ENCODE measurements around the gene ERI2.
A peak's percentile ranks its signal among the peaks of the same experiment; 100 is the strongest.

ERI2 gene

DNA sequence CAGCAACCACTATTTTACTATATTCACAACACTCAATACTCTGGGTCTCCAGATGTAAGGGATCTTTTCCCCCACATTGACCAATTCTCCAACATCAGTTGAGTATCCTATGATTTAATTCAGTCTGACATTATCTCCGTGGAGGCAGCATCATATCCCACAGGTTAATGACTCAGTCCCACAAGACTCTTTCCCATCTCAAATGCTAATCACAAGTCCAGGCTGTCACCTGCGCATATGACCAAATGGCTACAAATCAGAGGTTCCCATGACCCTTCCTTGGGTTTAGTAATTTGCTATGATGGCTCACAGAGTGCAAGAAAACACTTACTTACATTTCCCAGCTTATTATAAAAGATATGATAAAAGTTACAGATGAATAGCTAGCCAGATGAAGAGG, 23.8 kb downstream of the ERI2 start:
- Histone ChIP-seq H4K20me1 (ENCODE audit: insufficient read depth, low read length) (no peaks in the 10 kb centered on the region), H3K4me2 (ENCODE audit: low read length) (no peak overlapping the region), H2AFZ (ENCODE audit: low read depth, low read length) (no peak overlapping the region), H3K79me2 (ENCODE audit: low read length) (no peaks in the 10 kb centered on the region), H3K27ac (ENCODE audit: low read length) (no peak overlapping the region), H3K36me3 (replicated peaks; ENCODE audit: low read depth, low read length) (peaks cover 6% of the 10 kb centered on the region), H3K9me3 (ENCODE audit: insufficient read depth, low read length) (no peaks in the 10 kb centered on the region), H3K4me1 (ENCODE audit: low read length) (no peaks in the 10 kb centered on the region), H3K4me3 (ENCODE audit: low read length) (no peak overlapping the region), H3K27me3 (ENCODE audit: low read depth, low read length) (no peaks in the 10 kb centered on the region), H3K9ac (ENCODE audit: low read length) (no peak overlapping the region)
- TF ChIP-seq, protein P1, sequence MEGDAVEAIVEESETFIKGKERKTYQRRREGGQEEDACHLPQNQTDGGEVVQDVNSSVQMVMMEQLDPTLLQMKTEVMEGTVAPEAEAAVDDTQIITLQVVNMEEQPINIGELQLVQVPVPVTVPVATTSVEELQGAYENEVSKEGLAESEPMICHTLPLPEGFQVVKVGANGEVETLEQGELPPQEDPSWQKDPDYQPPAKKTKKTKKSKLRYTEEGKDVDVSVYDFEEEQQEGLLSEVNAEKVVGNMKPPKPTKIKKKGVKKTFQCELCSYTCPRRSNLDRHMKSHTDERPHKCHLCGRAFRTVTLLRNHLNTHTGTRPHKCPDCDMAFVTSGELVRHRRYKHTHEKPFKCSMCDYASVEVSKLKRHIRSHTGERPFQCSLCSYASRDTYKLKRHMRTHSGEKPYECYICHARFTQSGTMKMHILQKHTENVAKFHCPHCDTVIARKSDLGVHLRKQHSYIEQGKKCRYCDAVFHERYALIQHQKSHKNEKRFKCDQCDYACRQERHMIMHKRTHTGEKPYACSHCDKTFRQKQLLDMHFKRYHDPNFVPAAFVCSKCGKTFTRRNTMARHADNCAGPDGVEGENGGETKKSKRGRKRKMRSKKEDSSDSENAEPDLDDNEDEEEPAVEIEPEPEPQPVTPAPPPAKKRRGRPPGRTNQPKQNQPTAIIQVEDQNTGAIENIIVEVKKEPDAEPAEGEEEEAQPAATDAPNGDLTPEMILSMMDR (IDR thresholded peaks at IDR 0.05; ENCODE audit: low read depth, low read length), result no peak
- TF ChIP-seq EZH2phosphoT487 (IDR thresholded peaks at IDR 0.05; ENCODE audit: low read depth), result no peak

DNA sequence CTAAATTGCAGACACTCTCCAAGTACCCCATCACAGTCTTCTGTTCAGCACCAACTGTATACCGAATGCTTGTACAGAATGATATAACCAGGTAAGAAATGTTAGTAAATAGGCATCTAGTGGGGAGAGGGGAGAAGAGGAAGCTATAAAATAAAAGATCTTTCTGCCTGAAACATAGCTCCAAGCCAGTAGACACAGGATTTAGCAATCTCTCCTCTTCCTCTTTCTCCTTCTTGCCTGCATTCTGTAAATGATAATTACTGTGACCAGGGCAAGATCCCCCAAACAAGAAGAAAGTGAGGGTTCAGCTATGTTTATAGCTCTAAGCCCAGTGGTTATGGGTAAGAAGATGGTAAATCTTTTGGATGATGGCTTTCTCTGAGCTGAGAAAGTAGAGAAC, 24.6 kb downstream of the ERI2 start:
- Histone ChIP-seq H3K27me3 (ENCODE audit: low read depth, low read length) (no peaks in the 10 kb centered on the region), H3K27ac (ENCODE audit: low read length) (no peak overlapping the region), H2AFZ (ENCODE audit: low read depth, low read length) (no peak overlapping the region), H3K4me2 (ENCODE audit: low read length) (no peak overlapping the region), H3K79me2 (ENCODE audit: low read length) (no peaks in the 10 kb centered on the region), H3K4me3 (ENCODE audit: low read length) (no peak overlapping the region), H3K9ac (ENCODE audit: low read length) (no peak overlapping the region), H3K4me1 (ENCODE audit: low read length) (no peaks in the 10 kb centered on the region), H4K20me1 (ENCODE audit: insufficient read depth, low read length) (no peaks in the 10 kb centered on the region), H3K36me3 (replicated peaks; ENCODE audit: low read depth, low read length) (peaks cover 6% of the 10 kb centered on the region), H3K9me3 (ENCODE audit: insufficient read depth, low read length) (no peaks in the 10 kb centered on the region)
- no peak for TF ChIP-seq EZH2phosphoT487 (IDR thresholded peaks at IDR 0.05; ENCODE audit: low read depth)
- TF ChIP-seq, protein P1 (IDR thresholded peaks at IDR 0.05; ENCODE audit: low read depth, low read length), result no peak

DNA sequence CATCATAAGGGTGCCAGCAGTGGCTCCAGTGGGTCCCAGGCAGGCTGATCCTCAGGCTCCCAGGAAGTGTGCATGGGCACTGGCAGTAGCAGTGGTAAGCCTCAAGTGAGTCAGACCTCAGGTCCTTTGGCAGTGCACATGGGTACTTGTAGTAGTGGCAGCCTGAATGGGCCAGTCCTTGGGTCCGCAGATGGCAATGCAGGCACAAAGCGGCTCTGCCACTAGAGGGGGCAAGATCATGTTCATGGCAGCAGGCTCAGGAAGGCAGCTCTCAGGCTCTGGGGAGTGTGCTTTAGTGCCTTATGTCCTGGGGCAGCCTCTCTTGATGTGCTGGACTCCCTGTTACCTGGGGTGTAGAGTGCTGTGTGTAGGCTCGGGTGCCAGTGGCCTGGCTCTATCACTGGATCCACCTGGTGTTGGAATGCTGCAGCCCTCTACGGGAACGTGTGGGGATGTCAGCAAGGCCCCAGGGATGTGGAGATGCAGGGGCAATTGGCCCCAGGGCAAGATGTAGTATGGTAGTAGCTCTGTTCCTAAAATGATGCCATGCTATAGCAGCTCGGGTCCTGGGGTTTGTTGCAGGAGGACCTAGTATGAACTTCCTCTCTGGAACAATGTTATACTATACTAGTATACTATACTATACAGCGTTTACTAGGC, 31.4 kb downstream of the ERI2 start:
- peaks cover 3% of the 10 kb centered on the region for H3K36me3 ChIP-seq (replicated peaks; ENCODE audit: low read depth, low read length)
- H3K9ac ChIP-seq (ENCODE audit: low read length), result no peak overlapping the region
- TF ChIP-seq EZH2phosphoT487 (IDR thresholded peaks at IDR 0.05; ENCODE audit: low read depth), result no peak
- TF ChIP-seq, protein P1 (IDR thresholded peaks at IDR 0.05; ENCODE audit: low read depth, low read length), result peak; percentile 83

DNA sequence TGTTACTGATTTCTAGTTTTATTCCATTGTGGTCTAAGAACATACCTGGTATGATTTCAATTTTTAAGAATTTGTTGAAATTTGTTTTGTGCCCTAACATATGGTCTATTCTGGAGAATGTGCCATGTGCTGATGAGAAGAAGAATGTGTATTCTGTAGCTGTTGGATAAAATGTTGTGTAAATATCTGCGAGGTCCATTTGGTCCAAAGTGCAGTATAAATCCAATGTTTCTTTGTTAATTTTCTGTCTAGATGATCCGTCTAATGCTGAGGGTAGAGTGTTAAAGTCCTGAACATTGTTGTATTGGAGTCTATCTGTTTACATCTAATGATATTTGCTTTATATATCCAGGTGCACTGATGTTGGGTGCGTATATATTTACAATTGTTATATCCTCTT, 32.6 kb downstream of the ERI2 start:
- no peaks in the 10 kb centered on the region for H3K27me3 ChIP-seq (ENCODE audit: low read depth, low read length)
- no peaks in the 10 kb centered on the region for H3K4me1 ChIP-seq (ENCODE audit: low read length)
- H3K4me3 ChIP-seq (ENCODE audit: low read length), result no peak overlapping the region
- no peak overlapping the region for H2AFZ ChIP-seq (ENCODE audit: low read depth, low read length)
- no peaks in the 10 kb centered on the region for H3K9me3 ChIP-seq (ENCODE audit: insufficient read depth, low read length)
- no peak for TF ChIP-seq EZH2phosphoT487 (IDR thresholded peaks at IDR 0.05; ENCODE audit: low read depth)
- TF ChIP-seq, protein P1 (IDR thresholded peaks at IDR 0.05; ENCODE audit: low read depth, low read length), result no peak
- H3K27ac ChIP-seq (ENCODE audit: low read length), result no peak overlapping the region
- no peak overlapping the region for H3K9ac ChIP-seq (ENCODE audit: low read length)
- H3K4me2 ChIP-seq (ENCODE audit: low read length), result no peak overlapping the region
- H3K36me3 ChIP-seq (replicated peaks; ENCODE audit: low read depth, low read length), result peaks cover 3% of the 10 kb centered on the region
- H3K79me2 ChIP-seq (ENCODE audit: low read length), result no peaks in the 10 kb centered on the region
- no peaks in the 10 kb centered on the region for H4K20me1 ChIP-seq (ENCODE audit: insufficient read depth, low read length)

More for the DNA sequence above, 31.4 kb downstream of the ERI2 start:
- Histone ChIP-seq H3K4me1 (ENCODE audit: low read length) (no peaks in the 10 kb centered on the region), H3K9me3 (ENCODE audit: insufficient read depth, low read length) (no peaks in the 10 kb centered on the region), H3K27me3 (ENCODE audit: low read depth, low read length) (no peaks in the 10 kb centered on the region), H3K79me2 (ENCODE audit: low read length) (no peaks in the 10 kb centered on the region), H3K27ac (ENCODE audit: low read length) (no peak overlapping the region), H4K20me1 (ENCODE audit: insufficient read depth, low read length) (no peaks in the 10 kb centered on the region), H2AFZ (ENCODE audit: low read depth, low read length) (no peak overlapping the region), H3K4me3 (ENCODE audit: low read length) (no peak overlapping the region), H3K4me2 (ENCODE audit: low read length) (no peak overlapping the region)

Measured in OCI-LY3 (cell line).